GM23248 (cell line): ENCODE data around the gene DENND2C.

Experiments
- EZH2 ChIP-seq: fragments of 200-600 bp; sonication (generic); IDR thresholded peaks from 2 replicates; pipeline ENCODE4 v1.6.1; 2018; ENCODE audit warnings: antibody characterized with exemption, mild to moderate bottlenecking; ENCODE audit not compliant: insufficient read depth, poor library complexity, severe bottlenecking
- EZH2phosphoT487 ChIP-seq: fragments of 200-600 bp; sonication (generic); IDR thresholded peaks from 2 replicates; pipeline ENCODE4 v1.6.1; 2018; ENCODE audit warnings: antibody characterized with exemption, moderate library complexity, mild to moderate bottlenecking, low read depth; ENCODE audit not compliant: insufficient read depth

DNA sequence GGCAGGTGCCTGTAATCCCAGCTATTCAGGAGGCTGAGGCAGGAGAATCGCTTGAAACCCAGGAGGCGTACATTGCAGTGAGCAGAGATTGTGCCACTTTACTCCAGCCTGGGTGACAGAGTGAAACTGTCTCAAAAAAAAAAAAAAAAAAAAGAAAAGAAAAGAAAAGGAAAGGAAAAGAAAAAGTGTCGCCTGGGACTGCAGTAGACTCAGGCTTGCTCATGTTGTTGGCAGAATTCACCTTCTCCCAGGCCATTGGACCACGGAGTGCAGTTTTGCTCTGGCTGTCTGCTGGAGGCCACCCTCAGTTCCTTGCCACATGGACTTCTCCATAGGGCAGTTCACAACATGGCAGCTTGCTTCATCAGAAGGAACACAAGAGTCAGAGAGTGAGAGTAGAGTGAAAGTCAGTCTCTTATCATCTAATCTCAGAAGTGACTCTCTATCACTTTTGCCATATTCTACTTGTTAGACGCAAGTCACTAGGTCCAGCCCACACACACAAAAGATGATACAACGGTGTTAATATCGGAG is 117.7 kb downstream of the DENND2C start:
- TF ChIP-seq EZH2: no peak
- TF ChIP-seq EZH2phosphoT487: no peak
